ENCODE data around the gene ZNF24.

The ZNF24 gene

DNA sequence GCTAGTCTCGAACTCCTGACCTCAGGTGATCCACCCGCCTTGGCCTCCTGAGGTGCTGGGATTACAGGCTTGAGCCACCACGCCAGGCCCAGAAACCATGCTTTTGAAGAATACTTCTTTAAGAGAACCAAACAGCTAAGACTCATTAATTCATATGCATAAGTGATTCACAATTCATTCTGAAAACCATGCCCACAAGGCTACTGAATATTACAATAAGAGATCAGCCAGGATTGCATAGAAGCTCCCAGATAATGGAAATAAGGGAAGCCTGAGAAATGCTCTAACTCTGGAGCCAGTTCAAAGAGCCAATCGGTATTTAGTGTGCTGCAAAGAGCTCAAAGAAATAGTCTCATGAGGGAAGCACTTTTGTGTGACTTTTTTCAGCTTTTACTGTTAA, 30.5 kb upstream of the ZNF24 start:
- no peak overlapping the region for H3K4me2 ChIP-seq (ENCODE audit: insufficient read depth, low read length)
- H4K20me1 ChIP-seq (ENCODE audit: insufficient read depth, low read length): no peaks in the 10 kb centered on the region
- TF ChIP-seq EZH2 (IDR thresholded peaks at IDR 0.05; ENCODE audit: borderline replicate concordance, low read depth, low read length, severe bottlenecking): no peak
- TF ChIP-seq, protein P1, sequence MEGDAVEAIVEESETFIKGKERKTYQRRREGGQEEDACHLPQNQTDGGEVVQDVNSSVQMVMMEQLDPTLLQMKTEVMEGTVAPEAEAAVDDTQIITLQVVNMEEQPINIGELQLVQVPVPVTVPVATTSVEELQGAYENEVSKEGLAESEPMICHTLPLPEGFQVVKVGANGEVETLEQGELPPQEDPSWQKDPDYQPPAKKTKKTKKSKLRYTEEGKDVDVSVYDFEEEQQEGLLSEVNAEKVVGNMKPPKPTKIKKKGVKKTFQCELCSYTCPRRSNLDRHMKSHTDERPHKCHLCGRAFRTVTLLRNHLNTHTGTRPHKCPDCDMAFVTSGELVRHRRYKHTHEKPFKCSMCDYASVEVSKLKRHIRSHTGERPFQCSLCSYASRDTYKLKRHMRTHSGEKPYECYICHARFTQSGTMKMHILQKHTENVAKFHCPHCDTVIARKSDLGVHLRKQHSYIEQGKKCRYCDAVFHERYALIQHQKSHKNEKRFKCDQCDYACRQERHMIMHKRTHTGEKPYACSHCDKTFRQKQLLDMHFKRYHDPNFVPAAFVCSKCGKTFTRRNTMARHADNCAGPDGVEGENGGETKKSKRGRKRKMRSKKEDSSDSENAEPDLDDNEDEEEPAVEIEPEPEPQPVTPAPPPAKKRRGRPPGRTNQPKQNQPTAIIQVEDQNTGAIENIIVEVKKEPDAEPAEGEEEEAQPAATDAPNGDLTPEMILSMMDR (IDR thresholded peaks at IDR 0.05; ENCODE audit: borderline replicate concordance, extremely low read depth, low read length, poor library complexity, severe bottlenecking): no peak
- H3K79me2 ChIP-seq (ENCODE audit: insufficient read depth, low read length): no peaks in the 10 kb centered on the region
- no peaks in the 10 kb centered on the region for H3K36me3 ChIP-seq (ENCODE audit: insufficient read depth, low read length)
- H3K4me1 ChIP-seq (ENCODE audit: insufficient read depth, low read length): peaks cover 14% of the 10 kb centered on the region
- no peak overlapping the region for H3K4me3 ChIP-seq (ENCODE audit: low read depth in 1 of 2, low read length in 2 of 2)
- no peak overlapping the region for H2AFZ ChIP-seq (ENCODE audit: low read depth, low read length)
- H3K9ac ChIP-seq (ENCODE audit: low read depth, low read length): no peak overlapping the region
- no peak overlapping the region for H3K27ac ChIP-seq (ENCODE audit: low read length)
- H3K27me3 ChIP-seq (ENCODE audit: insufficient read depth, low read length, poor library complexity): peaks cover 14% of the 10 kb centered on the region
- H3K9me3 ChIP-seq (ENCODE audit: insufficient read depth, low read length, severe bottlenecking): no peaks in the 10 kb centered on the region
- no peak for ATAC-seq (ENCODE audit: insufficient read depth, low read depth)
- DNase-seq: no peak

DNA sequence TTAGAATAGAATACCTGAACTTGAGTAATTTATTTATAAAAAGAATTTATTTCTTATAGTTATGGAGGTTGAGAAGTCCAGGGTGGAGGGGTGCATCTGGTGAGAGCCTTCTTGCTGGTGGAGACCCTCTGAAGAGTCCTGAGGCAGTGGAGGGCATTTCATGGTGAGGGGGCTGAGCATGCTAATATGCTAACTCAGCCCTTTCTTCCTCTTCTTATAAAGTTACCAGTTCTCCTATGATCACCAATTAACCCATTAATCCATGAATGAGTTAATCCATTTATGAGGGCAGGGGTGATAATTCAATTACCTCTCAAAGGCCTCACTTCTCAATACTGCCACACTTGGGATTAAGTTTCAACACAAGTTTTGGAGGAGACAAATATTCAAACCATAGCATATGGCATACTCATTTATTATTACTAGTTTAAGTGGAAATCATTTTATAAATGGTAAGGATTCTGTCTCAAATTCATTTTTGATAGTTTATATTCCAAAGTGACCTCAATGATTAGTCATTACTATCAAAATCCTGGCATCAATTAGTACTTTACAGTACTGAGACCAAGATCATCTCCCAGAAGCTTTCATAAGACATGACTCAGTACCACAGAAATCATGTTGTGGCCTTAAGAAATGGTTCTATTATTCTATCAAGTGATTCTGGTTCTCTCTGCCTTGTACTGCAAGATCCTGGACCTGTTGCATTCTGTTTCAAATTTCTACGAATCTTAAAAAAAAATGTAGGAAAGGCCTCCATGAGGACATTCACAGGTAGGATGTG, 27.4 kb upstream of the ZNF24 start:
- no peak overlapping the region for H3K27ac ChIP-seq (ENCODE audit: low read length)
- no peak overlapping the region for H3K4me3 ChIP-seq (ENCODE audit: low read depth in 1 of 2, low read length in 2 of 2)
- no peaks in the 10 kb centered on the region for H3K9me3 ChIP-seq (ENCODE audit: insufficient read depth, low read length, severe bottlenecking)
- H3K4me2 ChIP-seq (ENCODE audit: insufficient read depth, low read length): no peak overlapping the region
- no peaks in the 10 kb centered on the region for H4K20me1 ChIP-seq (ENCODE audit: insufficient read depth, low read length)
- no peak overlapping the region for H2AFZ ChIP-seq (ENCODE audit: low read depth, low read length)
- no peaks in the 10 kb centered on the region for H3K27me3 ChIP-seq (ENCODE audit: insufficient read depth, low read length, poor library complexity)
- H3K4me1 ChIP-seq (ENCODE audit: insufficient read depth, low read length): peaks cover 4% of the 10 kb centered on the region
- no peak for ATAC-seq (ENCODE audit: insufficient read depth, low read depth)
- no peak overlapping the region for H3K9ac ChIP-seq (ENCODE audit: low read depth, low read length)
- H3K79me2 ChIP-seq (ENCODE audit: insufficient read depth, low read length): no peaks in the 10 kb centered on the region
- DNase-seq: no peak
- TF ChIP-seq EZH2 (IDR thresholded peaks at IDR 0.05; ENCODE audit: borderline replicate concordance, low read depth, low read length, severe bottlenecking): no peak
- no peaks in the 10 kb centered on the region for H3K36me3 ChIP-seq (ENCODE audit: insufficient read depth, low read length)

DNA sequence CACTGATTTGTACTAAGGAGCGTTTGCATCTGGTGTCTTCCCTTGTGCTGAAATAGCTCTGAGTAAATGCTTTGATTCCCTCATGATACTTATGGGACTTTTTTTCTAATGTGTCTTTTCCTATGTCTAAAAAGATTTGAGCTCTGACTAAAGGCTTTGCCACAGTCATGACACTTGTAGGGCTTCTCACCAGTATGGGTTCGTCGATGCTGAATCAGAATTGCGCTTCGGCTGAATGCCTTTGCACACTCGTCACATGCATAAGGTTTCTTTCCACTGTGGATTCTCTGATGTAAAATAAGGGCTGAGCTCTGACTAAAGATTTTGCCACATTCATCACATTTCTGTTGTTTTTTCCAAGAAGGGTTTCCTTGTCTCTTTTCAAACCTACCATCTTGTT, 24.9 kb upstream of the ZNF24 start:
- Histone ChIP-seq H3K4me3 (ENCODE audit: low read depth in 1 of 2, low read length in 2 of 2) (no peak overlapping the region), H3K4me2 (ENCODE audit: insufficient read depth, low read length) (no peak overlapping the region), H3K27me3 (ENCODE audit: insufficient read depth, low read length, poor library complexity) (no peaks in the 10 kb centered on the region), H3K9ac (ENCODE audit: low read depth, low read length) (no peak overlapping the region), H3K9me3 (ENCODE audit: insufficient read depth, low read length, severe bottlenecking) (no peaks in the 10 kb centered on the region), H2AFZ (ENCODE audit: low read depth, low read length) (no peak overlapping the region), H4K20me1 (ENCODE audit: insufficient read depth, low read length) (no peaks in the 10 kb centered on the region), H3K27ac (ENCODE audit: low read length) (no peak overlapping the region), H3K4me1 (ENCODE audit: insufficient read depth, low read length) (no peaks in the 10 kb centered on the region), H3K36me3 (ENCODE audit: insufficient read depth, low read length) (no peaks in the 10 kb centered on the region), H3K79me2 (ENCODE audit: insufficient read depth, low read length) (no peaks in the 10 kb centered on the region)
- TF ChIP-seq, protein P1 (IDR thresholded peaks at IDR 0.05; ENCODE audit: borderline replicate concordance, extremely low read depth, low read length, poor library complexity, severe bottlenecking): no peak
- TF ChIP-seq EZH2 (IDR thresholded peaks at IDR 0.05; ENCODE audit: borderline replicate concordance, low read depth, low read length, severe bottlenecking): no peak
- no peak for ATAC-seq (ENCODE audit: insufficient read depth, low read depth)
- no peak for DNase-seq

DNA sequence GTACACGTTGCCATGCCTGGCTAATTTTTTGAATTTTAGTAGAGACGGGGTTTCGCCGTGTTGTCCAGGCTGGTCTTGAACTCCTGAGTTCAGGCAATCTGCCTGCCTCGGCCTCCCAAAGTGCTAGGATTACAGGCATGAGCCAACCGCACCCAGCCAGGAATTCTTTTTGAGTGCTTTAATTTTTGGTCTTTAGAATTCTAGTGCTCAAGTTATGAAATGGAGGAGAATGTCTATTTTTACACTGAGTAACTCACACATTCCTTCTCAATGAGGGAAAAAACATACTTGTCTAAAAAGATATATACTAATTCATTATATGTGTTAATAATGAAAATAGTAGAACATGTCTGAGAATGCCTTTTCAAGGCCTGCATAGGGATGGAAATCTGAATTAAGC, 24.4 kb upstream of the ZNF24 start:
- TF ChIP-seq EZH2 (IDR thresholded peaks at IDR 0.05; ENCODE audit: borderline replicate concordance, low read depth, low read length, severe bottlenecking): no peak
- TF ChIP-seq, protein P1 (IDR thresholded peaks at IDR 0.05; ENCODE audit: borderline replicate concordance, extremely low read depth, low read length, poor library complexity, severe bottlenecking): no peak
- Histone ChIP-seq H2AFZ (ENCODE audit: low read depth, low read length) (no peak overlapping the region), H3K9me3 (ENCODE audit: insufficient read depth, low read length, severe bottlenecking) (no peaks in the 10 kb centered on the region), H3K36me3 (ENCODE audit: insufficient read depth, low read length) (no peaks in the 10 kb centered on the region), H3K9ac (ENCODE audit: low read depth, low read length) (no peak overlapping the region), H4K20me1 (ENCODE audit: insufficient read depth, low read length) (no peaks in the 10 kb centered on the region), H3K4me2 (ENCODE audit: insufficient read depth, low read length) (no peak overlapping the region), H3K27me3 (ENCODE audit: insufficient read depth, low read length, poor library complexity) (no peaks in the 10 kb centered on the region), H3K4me3 (ENCODE audit: low read depth in 1 of 2, low read length in 2 of 2) (no peak overlapping the region), H3K4me1 (ENCODE audit: insufficient read depth, low read length) (no peaks in the 10 kb centered on the region), H3K79me2 (ENCODE audit: insufficient read depth, low read length) (no peaks in the 10 kb centered on the region), H3K27ac (ENCODE audit: low read length) (no peak overlapping the region)
- DNase-seq (no peak), ATAC-seq (ENCODE audit: insufficient read depth, low read depth) (no peak)
